CD4-positive, alpha-beta T cell treated with Interleukin-21 for 1 hour (primary cell): ENCODE measurements around the gene PRKACG.
"Not testable (repeated sequence)": the region's sequence is repeated elsewhere in the genome, so short reads cannot be mapped to it uniquely, and the experiment has no call there.

Experiments
- DNase-seq: peaks from one replicate; pipeline ENCODE4 v3.0.0-alpha.2; 2020

PRKACG gene

GRCh38 chr9:69014013-69014412 lies at the start of gene PRKACG:
TSS of gene PRKACG (minus strand) at chr9:69014113. CDS start at chr9:69014092, 21 bp downstream.
- DNase-seq = no peak

- no peak for DNase-seq
Observed at GRCh38 chr9:69062195-69062594, 48.3 kb upstream of the PRKACG start.

- no peak for DNase-seq
Observed at GRCh38 chr9:69060766-69061165, 46.9 kb upstream of the PRKACG start.

GRCh38 chr9:69058101-69058500 lies 44.2 kb upstream of the PRKACG start:
- no peak for DNase-seq

- DNase-seq = no peak
Observed at GRCh38 chr9:69056191-69056815, 42.4 kb upstream of the PRKACG start.

GRCh38 chr9:69054989-69055388 lies 41.1 kb upstream of the PRKACG start:
- DNase-seq = no peak

- not testable (repeated sequence) for DNase-seq
Observed at GRCh38 chr9:69050936-69051335, 37.0 kb upstream of the PRKACG start.

GRCh38 chr9:69049094-69049493 lies 35.2 kb upstream of the PRKACG start:
- DNase-seq = no peak

GRCh38 chr9:69047371-69047770 lies 33.5 kb upstream of the PRKACG start:
- no peak for DNase-seq

GRCh38 chr9:69046723-69047122 lies 32.8 kb upstream of the PRKACG start:
- no peak for DNase-seq

- no peak for DNase-seq
Observed at GRCh38 chr9:69045821-69046220, 31.9 kb upstream of the PRKACG start.

GRCh38 chr9:69044240-69045219 lies 30.6 kb upstream of the PRKACG start:
- DNase-seq = no peak

GRCh38 chr9:69040646-69041045 lies 26.7 kb upstream of the PRKACG start:
- DNase-seq = no peak

- no peak for DNase-seq
Observed at GRCh38 chr9:69036799-69037198, 22.9 kb upstream of the PRKACG start.

GRCh38 chr9:69036309-69036708 lies 22.4 kb upstream of the PRKACG start:
- DNase-seq = peak; percentile 41

- peak; percentile 82 for DNase-seq
Observed at GRCh38 chr9:69035438-69036308, 21.8 kb upstream of the PRKACG start, which contains the start of gene FXN. TSS of gene FXN (plus strand) at chr9:69035752. CDS start at chr9:69035783, 31 bp downstream.

- no peak for DNase-seq
Observed at GRCh38 chr9:69034071-69034470, 20.2 kb upstream of the PRKACG start.

GRCh38 chr9:69030851-69031645 lies 17.1 kb upstream of the PRKACG start:
- no peak for DNase-seq

- DNase-seq = no peak
Observed at GRCh38 chr9:69029535-69029934, 15.6 kb upstream of the PRKACG start.

- peak; percentile 58 for DNase-seq
Observed at GRCh38 chr9:69028754-69029153, 14.8 kb upstream of the PRKACG start.

GRCh38 chr9:69027355-69028097 lies 13.6 kb upstream of the PRKACG start:
- peak; percentile 68 for DNase-seq
